Stimulated activated naive CD8-positive, alpha-beta T cell treated with anti-CD3 and anti-CD28 coated beads, Interleukin-15, Interleukin-2, amounts not matched to agents 100 U/mL and 50 U/mL, for 24 hours (primary cell): ENCODE measurements around the gene CLCNKB.

ENCODE experiments used
- ATAC-seq: fragments of 150-1000 bp; cut with Tn5 transposase; one replicate; pipeline ENCODE4 v1.10.0; 2021
- DNase-seq: peaks from one replicate; pipeline ENCODE4 v3.0.0; 2021

CLCNKB gene

DNA sequence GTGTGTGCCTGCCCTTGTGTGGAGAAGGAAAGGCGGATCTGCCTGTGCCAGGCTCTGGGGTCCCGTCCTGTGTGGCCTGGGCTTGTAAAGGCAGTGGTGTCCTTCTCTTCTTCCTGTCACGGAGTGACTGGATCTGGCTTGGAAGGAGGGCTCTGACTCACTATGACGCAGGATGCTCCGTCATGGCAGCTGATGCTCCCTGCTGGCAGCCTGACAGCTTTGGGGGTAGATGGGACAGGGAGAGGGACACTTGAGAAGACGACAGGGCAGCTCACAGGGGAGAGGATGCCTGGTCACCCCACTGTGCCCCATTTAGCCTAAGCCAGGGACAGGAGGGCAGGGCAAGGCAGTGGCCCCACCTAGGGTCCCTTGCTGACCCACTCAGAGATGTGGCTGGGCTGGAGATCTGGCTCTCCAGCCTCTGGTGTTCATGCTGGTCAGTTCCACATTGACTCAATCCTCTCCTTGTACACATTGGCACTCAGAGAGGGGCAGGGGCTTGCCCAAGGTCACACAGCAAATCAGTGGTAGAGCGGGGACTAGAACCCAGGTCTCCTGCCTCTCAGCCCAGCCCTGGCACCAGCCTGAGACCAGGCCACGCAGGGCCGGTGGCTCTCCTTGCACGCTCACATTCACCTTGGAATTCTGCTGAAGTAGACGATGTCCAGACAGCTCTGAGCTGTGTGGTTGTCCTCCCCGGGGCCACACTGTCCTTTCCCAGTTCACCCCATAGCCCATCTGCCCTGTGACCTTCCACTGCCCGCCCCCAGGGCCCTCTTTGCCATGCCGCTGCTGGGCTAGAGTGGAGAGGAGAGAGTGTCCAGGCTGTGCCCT, 32.7 kb downstream of the CLCNKB start:
- no peak for ATAC-seq
- DNase-seq = no peak

DNA sequence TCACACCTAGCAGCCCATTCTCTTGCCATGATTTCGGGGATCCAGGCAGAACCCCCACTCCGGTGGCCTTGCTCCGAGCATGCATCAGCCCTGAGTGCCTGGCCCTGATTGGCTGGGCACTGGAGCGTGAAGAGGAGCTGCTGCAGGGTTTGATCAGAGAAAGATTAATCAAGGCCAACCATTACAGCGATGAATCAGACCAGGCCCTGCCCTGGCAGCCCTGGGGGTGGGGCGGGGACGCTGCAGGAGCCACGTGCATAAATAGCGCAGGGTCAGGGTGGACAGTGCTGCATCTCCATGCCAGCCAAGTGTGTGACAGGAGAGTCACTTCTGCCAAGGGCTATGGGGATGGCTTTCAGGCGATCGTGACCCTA, 33.3 kb downstream of the CLCNKB start:
- ATAC-seq = no peak
- DNase-seq = no peak

DNA sequence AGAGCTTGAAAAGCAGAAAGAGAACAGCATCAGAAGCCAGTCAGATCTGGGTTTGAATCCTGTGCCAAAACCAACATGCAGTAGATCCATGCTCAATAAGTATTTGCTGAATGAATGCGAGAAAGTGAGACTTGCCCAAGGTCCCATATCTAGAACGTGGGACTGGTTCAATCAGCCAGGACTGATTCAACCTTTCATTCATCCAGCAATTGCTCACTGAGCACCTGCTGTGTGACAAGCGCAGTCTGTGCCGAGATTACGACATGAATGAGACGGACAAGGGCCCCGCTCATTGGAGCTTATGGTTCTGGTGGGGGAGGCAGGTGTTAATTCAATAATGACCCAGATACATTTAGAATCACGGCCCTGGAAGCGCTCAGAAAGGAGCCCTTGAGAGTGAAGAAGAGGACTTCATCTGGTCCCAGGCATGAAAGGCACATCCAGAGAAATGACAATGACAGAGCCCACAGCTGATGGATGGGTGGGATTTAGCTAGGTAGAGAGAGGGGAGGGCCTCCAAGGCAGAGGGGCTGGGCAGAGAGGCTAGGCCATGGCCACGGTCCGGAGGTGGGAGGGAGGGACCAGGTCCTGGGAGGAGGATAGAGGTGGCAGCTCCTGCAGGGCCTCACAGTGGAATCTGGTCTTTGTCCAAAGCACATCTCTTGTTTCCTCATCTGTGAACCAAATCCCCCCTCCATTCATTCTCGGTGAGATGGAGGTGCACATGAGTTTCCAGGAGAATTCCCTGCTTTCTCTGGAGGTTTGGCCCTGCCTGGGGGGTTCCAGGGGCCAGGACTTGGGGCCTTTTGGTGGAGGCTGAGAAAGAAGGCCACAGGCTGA, 34.0 kb downstream of the CLCNKB start:
- ATAC-seq (no peak), DNase-seq (no peak)

DNA sequence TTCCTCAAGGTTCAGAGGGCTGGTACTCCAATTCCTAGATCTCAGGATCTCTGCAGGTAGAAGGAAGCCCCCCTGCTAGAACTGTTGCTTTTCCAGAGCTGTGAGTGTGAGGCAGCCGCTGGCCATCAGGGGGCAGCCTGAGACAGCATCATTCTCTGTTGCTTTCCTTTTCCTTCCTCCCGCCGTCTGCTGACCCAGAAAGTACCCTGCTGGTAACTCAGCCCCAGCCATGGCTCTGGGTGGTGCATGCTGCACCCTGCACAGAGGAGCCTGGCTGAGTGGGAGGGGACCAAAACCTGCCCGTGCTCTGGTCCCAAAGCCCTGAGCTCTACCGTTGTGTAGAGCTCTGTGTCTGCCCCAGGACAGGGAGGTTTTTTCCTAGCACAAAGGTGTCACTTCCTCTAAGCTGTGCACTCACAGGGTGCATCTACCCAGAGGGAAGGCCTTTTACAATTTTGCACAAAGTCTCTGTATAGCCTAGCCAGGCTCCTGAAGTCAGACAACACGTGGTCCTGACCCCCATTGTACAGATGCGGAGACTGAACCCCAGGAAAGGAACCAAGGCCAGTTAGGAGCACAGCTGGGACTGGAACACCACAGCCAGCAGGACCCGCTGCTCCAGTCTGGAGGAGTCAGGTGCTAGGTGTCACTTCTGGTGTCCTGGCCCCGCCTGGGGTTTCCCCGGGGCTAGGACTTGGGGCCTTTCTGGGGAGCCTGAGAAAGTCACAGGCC, 35.5 kb downstream of the CLCNKB start:
- ATAC-seq (peak; percentile 85), DNase-seq (peak; percentile 79)

DNA sequence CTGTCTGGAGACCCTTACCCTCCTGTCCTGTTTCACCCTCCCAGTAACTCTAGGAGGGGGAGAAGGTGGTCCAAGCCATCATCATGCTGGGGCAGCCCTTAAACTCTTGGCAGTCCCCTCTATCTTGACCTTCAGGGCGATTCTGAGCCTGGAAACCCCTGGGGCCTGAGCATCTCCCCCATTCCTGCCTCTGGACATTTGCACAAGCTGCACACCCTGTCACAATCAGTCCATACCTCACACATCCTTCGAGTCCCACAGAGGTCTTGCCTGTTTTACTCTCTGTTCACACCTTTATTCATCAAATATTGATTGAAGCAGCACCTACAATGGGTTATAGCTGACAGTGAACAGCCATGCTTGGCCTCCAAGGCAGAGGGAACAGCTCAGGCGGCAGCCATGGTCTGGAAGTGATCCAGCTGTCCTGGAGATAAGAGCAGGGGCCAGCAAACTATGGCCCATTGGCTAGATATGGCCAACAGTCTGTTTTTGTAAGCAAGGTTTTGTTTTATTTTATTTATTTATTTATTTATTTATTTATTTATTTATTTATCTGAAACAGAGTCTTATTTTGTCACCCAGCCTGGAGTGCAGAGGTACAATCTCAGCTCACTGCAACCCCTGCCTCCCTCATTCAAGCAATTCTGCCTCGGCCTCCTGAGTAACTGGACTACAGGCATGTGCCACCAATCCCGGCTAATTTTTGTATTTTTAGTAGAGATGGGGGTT, 37.0 kb downstream of the CLCNKB start:
- no peak for ATAC-seq
- DNase-seq = no peak

DNA sequence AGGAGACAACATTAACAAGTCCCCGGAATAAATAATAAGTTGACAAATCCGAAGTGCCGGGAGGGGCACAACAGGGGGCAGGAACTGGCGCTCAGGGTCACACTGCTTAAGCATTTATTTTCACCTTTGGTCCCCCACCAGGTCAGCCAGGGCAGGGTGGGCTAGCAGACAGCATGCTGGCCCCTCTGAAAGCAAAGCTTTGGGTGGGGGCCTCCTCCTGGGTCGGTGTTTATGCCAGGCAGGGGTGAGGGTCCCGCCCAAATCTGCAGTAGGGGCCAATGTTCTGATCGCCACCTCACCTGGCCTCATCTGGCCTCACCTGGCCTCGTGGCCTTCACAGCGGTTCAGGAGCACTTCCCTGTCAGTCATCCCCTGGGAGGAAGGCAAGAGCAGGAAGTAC, 38.1 kb downstream of the CLCNKB start:
- no peak for ATAC-seq
- DNase-seq = no peak

DNA sequence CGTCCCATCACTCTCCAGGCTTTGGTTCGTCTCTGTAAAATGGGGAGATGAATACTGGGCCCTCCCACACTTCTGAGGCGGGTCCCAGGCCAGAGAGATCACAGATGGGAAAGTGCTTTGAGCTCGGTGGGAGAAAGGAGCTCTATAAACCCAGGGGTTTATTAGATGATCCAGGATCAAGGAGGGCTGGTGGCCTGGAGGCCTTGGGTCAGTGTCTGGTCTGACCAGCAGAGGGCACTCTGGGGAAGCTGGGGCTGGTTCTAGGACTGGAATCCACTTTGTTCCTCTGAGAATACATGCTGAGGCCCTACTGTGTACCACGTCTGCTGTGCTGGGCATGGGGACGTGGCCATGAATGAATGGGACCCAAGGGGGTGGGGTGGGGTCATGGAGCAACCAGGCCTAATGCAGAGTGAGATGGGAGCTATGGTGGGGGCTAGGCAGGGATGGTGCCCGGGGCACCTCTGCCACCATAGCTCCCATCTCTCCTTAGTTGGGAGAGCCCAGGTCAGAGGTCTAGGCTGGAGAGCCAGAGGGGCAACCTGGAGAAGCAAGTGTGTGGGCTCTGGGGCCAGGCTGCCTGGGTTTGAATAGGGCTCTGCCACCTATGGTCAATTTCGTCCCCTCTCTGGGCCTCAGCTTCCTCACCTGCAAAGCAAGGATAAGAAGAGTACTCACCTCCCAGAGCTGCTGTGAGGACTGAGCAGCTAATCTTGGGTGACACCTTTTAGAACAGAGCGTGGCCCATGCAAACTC, 38.9 kb downstream of the CLCNKB start:
- ATAC-seq = peak; percentile 38
- DNase-seq = peak; percentile 79

DNA sequence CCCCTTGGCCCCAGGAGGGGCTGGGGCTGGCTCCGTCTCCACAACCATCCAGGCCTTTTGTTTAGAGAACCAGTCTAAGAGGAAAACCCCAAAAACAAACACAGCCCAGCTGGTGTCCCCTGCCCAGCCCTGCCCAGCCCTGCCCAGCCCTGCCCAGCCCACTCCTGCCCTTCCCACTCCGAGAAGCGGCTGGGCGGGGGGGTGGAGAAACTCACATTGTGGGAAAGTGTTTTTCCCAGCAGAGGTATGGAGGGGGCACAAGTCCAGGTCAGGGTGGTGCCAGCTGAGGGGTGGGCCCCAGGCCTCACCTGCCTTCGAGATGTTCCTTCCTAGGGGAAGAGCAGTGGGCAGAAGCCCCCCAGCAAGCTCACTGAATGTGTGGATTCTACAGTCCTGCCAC, 39.9 kb downstream of the CLCNKB start:
- DNase-seq = no peak
- no peak for ATAC-seq

DNA sequence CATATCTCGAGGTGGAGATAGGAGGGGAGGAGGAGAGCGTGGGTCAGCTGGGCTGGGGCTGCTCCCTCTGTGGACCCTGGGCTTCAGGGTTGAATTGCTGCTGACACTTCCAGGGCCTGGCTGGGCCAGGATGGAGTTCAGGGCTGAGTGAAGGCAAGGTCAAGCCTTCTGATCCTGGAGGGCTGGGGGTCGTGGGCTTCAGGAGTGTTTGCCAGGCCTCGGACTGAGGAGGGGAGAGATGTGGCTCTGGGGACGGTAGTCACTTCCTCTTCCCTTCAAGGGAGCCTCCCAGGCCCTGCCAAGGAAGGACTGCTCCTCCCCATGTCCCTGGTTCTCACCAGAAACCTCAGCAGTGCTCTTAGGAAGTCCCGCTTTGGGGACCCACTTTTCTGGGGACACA, 41.9 kb downstream of the CLCNKB start:
- DNase-seq (no peak), ATAC-seq (no peak)

DNA sequence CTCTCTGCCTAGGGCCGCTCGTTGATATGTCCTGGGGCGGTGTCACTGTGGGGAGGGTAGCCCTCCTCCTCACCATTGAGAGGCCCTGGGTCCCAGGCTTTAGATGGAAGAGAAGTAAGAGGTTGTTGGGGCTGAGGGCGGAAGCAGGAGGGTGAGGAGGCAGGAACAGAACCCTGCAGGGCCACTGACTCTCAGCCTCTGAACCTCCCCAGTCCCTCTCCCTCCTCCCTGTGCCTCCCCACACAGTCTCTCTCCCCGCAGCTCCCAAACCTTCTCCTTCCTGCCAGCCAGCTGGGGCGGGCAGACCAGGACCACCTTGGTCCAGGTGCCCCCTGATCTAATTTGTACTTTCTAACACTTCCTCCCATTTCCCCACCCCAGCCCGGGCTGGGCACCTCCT, 44.2 kb downstream of the CLCNKB start:
- ATAC-seq = no peak
- no peak for DNase-seq

DNA sequence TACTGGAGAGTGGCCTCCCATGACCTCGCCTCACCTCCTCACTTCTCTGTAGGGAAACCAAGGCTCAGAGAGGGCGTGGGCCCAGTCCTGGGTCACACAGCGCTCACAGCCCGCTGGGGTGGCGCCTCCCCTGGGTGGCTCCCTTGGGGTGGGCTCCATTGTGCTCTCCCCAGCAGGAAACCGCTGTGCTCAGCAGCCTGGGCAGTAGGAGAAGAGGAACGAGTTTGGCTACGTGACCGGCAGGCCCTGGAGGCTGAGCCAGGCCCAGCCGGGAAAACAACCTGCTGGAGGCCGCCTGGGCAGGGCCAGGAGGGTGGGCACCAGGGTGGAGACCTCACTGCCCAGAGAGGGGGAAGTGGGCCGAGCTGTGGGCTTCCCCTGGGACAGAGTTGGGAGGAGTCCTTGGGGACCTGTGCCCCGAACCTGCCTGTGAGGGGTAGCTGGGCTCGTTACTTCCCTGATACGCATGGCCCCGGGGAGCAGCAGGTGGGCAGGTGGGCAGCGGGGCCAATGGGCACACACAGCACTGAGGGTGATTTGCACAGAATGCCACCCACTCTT, 44.8 kb downstream of the CLCNKB start:
- ATAC-seq = no peak
- DNase-seq = no peak

DNA sequence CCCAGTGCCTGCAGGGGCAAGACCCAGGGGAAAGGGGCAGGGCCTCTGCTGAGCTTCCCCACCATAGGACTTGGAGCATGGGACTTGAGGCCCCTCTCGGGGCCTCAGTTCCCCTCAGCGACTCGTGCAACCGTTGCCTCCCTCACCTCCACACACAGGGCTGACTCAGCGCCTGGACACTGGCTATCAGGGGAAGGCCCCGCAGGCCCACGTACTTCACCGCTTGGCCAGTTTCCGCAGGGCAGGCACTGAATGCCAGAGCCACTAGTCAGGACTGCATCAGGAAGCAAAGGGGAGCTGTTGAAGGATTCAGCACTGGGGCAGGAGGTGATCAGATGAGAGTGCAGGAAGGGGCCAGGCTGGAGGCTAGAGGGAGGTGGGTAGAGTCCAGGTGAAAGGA, 45.4 kb downstream of the CLCNKB start:
- no peak for ATAC-seq
- DNase-seq = no peak

DNA sequence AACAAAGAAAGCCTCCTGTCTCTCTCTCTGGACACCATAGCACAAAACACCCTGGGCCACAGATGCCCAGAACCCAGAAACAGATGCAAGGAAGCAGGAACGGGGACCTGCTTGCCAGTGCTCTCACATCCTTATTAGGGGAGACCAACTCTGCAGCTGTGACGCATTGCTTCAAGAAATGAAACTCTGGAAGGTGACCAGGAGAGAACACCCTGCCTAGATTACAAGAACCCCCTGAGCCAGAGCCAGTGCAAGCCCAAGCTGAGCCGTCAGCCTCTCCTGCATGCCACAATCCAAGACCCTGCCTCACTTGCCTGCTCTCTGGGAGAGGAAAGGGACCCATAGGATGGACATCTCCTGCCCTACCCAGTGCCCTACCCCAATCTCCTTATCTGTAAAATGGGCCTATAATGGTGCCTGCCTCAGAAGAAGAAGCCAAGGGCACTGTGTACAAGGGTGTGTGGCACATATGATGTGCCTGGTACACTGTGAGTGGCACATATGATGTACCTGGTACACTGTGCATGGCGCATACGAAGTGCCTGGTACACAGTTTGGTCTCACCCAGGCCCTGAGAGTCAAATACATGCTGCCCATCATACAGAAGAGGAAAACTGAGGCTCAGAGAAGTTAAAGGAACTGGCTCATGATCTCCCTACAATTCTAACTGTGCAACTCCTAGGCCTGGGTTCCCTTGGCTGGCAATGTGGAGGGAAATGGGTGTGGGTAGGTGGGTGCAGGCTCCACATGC, 46.7 kb downstream of the CLCNKB start:
- DNase-seq (no peak), ATAC-seq (no peak)

DNA sequence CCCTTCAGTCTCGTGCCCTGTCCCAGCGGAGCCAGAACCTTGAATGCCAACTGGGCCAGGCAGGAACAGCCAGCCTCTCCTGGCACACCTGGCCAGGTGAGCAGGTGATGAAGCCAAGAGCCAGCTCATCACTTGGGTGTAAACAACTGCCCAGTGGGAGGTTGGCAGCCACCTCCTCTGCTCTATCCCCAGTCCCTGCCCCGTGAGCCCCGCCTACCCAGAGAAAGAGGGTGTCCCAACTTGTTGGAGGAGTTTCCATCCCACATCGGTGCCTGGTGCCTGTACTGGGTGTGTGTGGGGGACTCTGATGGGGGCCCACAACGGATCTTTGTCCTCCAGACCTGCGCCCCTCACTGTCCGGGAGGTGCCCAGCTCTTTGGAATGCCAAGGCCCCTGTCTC, 47.7 kb downstream of the CLCNKB start:
- ATAC-seq (no peak), DNase-seq (no peak)

DNA sequence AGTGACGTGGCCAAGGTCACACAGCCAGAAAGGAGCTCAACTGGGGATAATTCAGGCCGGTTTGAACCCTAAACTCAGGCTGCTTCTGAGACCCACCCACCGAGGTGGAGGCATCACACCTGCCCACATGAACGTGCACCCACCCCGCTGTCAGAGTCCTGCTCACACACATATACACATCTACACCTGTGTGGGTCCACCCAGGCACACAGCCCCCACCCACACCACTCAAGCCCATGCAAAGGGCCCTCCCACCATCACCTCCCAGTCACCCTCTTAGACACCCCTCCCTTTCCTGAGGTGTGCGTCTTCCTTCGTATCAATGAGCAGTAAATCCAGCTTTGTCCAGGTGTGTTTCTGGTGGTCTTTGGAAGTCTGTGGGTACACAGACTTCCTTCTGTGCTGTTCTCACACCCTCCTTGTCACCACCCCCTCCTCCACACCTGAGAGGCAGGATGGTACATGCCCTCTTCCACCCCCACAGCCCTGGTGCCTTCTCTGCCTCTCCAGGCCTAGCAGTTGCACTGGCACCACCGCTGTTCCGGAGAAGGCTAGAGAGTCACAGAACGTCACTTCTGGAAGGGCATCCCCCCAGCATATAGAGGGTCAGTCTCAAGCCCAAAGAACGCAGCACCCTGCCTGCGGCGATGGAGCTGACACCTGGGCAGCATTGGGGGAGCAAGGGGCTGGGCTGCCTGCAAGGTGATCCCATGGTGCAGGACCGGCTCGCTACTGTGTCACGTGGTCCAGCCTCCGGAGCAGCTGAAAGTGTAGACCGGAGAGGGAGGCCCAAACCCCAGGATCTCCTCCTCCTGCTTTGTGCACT, 48.7 kb downstream of the CLCNKB start:
- ATAC-seq (no peak), DNase-seq (no peak)

DNA sequence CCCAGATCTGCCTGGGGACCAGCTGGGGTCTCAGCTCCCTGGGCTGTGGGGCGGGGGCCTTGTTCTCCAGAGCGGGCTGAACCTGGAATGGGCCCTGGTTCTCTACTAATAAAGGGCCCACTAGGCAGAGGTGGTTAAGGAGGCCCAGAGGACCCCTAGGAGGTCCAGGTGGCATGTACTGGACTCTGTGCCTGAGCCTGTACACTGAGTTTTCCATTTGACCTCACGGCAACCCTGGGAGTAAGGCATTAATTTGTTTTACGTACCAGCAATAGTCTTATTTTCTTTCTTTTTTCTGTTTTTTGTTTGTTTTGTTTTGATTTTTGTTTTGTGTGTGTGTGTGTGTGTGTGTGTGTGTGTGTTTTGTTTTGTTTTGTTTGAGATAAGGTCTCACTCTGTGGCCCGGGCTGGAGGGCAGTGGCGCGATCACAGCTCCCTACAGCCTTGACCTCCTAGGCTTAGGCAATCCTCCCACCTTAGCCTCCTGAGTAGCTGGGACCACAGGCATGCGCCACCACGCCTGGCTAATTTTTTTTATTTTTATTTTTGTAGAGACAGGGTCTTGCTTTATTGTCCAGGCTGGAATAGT, 49.4 kb downstream of the CLCNKB start:
- no peak for ATAC-seq

DNA sequence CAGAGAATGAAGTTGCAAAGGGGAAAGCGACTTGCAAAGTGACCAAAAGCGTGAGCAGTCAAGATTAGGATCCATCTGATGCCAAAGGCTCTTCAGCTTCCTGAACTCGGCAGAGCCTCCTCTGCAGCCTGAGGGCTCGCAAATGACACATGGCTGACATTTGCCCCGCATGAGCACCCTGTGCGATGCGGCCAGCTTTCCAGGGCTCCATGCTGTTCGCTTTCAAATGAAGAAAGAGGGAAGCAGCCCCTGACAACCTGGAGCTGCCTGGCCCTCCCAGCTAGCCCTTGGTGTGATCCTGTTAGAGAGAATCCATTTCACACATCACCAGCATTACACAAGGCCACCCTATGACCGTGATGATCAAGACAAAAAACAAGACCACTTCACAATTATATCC, 50.0 kb downstream of the CLCNKB start:
- ATAC-seq (no peak), DNase-seq (no peak)

More for the DNA sequence above, 49.4 kb downstream of the CLCNKB start:
- no peak for DNase-seq

DNA sequence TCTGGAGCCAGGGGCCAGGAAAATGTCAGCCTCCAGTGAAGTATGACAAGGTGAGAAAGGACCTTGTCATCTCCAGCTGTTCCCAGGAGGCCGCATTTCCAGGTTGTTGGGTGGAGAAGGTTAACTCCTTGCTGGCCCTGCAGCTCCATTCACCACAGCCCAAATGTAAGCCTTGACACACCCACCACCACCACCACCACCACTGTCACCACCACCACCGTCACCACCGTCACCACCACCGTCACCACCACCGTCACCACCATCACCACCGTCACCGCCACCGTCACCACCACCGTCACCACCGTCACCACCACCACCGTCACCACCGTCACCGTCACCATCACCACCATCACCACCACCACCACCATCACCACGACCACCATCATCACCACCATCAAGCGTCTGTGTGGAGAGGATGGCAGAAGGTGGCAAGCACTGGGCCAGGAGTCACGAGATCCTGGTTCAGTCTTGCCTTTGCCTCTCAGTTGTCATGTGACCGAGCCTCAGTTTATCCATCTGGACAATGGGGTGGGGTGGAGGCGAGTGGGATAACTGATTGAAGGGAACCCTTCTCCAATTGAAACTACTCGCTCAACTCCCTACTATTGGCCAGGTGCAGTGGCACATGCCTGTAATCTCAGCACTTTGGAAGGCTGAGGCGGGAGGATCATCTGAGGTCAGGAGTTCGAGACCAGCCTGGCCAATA, 51.0 kb downstream of the CLCNKB start:
- DNase-seq = no peak

More for the DNA sequence above, 51.0 kb downstream of the CLCNKB start:
- ATAC-seq = no peak
